Gastroesophageal sphincter (tissue), 3 donors: Measurements from ENCODE around the gene ADARB1.

Source experiments
- EP300 ChIP-seq: sonication (generic); formaldehyde crosslinking; IDR thresholded peaks from one replicate; pipeline ENCODE4 v1.6.1; 2017; ENCODE audit warnings: antibody characterized with exemption, mild to moderate bottlenecking
- POLR2A ChIP-seq, 2 donors: fragments of 450-650 bp; IDR thresholded peaks; one replicate each; pipeline ENCODE4 v1.6.1; 2017; ENCODE audit warnings: antibody characterized with exemption in 2 of 2, mild to moderate bottlenecking in 2 of 2, moderate library complexity in 1 of 2
- TF ChIP-seq, protein P1 (sequence below), 4 experiments: fragments of 200-600 bp in 2 of 4; fragments of 450-650 bp in 2 of 4; sonication (generic) in 1 of 4; IDR thresholded peaks; one replicate each; pipeline ENCODE4 v1.5.1; 2017 to 2019; ENCODE audit warnings: antibody characterized with exemption in 4 of 4, mild to moderate bottlenecking in 2 of 4, moderate library complexity in 2 of 4

GRCh38 chr21:45114475-45114874 lies 40.1 kb downstream of the ADARB1 start:
- no peak for TF ChIP-seq POLR2A (IDR thresholded peaks at IDR 0.05)
- TF ChIP-seq, protein P1, sequence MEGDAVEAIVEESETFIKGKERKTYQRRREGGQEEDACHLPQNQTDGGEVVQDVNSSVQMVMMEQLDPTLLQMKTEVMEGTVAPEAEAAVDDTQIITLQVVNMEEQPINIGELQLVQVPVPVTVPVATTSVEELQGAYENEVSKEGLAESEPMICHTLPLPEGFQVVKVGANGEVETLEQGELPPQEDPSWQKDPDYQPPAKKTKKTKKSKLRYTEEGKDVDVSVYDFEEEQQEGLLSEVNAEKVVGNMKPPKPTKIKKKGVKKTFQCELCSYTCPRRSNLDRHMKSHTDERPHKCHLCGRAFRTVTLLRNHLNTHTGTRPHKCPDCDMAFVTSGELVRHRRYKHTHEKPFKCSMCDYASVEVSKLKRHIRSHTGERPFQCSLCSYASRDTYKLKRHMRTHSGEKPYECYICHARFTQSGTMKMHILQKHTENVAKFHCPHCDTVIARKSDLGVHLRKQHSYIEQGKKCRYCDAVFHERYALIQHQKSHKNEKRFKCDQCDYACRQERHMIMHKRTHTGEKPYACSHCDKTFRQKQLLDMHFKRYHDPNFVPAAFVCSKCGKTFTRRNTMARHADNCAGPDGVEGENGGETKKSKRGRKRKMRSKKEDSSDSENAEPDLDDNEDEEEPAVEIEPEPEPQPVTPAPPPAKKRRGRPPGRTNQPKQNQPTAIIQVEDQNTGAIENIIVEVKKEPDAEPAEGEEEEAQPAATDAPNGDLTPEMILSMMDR (IDR thresholded peaks at IDR 0.05), result no peak
- TF ChIP-seq EP300, result no peak
